SU-DHL-6 (cell line): Measurements from ENCODE around the gene P2RX2.

Experiments used
- H2AFZ ChIP-seq: fragments of 200-600 bp; sonication (generic); 2 replicates; pipeline ENCODE4 v1.6.1; 2014; ENCODE audit warnings: low read depth, mild to moderate bottlenecking, moderate library complexity, mixed read lengths, antibody characterized with exemption, low read length; ENCODE audit not compliant: severe bottlenecking
- H3F3A ChIP-seq: fragments of 200-600 bp; shearing (Covaris generic); 2 replicates; pipeline ENCODE4 v1.6.0; 2016; ENCODE audit warnings: antibody characterized with exemption, mild to moderate bottlenecking; ENCODE audit not compliant: insufficient read depth
- H3K27ac ChIP-seq: fragments of 200-600 bp; sonication (generic); 2 replicates; pipeline ENCODE4 v1.5.1; 2016; ENCODE audit warnings: low read depth, mild to moderate bottlenecking, low read length, moderate library complexity, mixed read lengths
- H3K27me3 ChIP-seq: fragments of 200-600 bp; sonication (generic), shearing (Covaris generic); 2 replicates; pipeline ENCODE4 v1.6.0; 2014; ENCODE audit warnings: mild to moderate bottlenecking, low read length
- H3K36me3 ChIP-seq: fragments of 200-600 bp; sonication (generic); 2 replicates; pipeline ENCODE4 v1.6.1; 2014; ENCODE audit warnings: mild to moderate bottlenecking, low read length, mixed read lengths
- H3K4me2 ChIP-seq: fragments of 300-600, 200-600 bp; shearing (Covaris generic), sonication (generic); 2 replicates; pipeline ENCODE4 v1.6.0; 2014; ENCODE audit warnings: low read length, low read depth, mild to moderate bottlenecking; ENCODE audit not compliant: poor library complexity, severe bottlenecking
- H3K4me3 ChIP-seq: fragments of 200-600 bp; sonication (generic); 2 replicates; pipeline ENCODE4 v1.5.1; 2014; ENCODE audit warnings: antibody characterized with exemption, low read length, mild to moderate bottlenecking, mixed read lengths; ENCODE audit not compliant: insufficient read depth, poor library complexity, severe bottlenecking
- H3K79me2 ChIP-seq: fragments of 200-600 bp; sonication (generic); 2 replicates; pipeline ENCODE4 v1.6.1; 2014; ENCODE audit warnings: mild to moderate bottlenecking, low read length, moderate library complexity; ENCODE audit not compliant: insufficient read depth
- H3K9ac ChIP-seq: fragments of 200-600 bp; sonication (generic); 2 replicates; pipeline ENCODE4 v1.7.0; 2014; ENCODE audit warnings: mild to moderate bottlenecking, low read length
- H3K9me2 ChIP-seq: fragments of 200-600 bp; sonication (generic); replicated peaks from 2 replicates; pipeline ENCODE4 v1.6.1; 2014; ENCODE audit warnings: low read length; ENCODE audit not compliant: insufficient read depth
- H3K9me3 ChIP-seq: fragments of 200-600 bp; sonication (generic); 2 replicates; pipeline ENCODE4 v1.6.1; 2014; ENCODE audit warnings: low read length, mixed read lengths; ENCODE audit not compliant: insufficient read depth
- H4K20me1 ChIP-seq: fragments of 200-600 bp; sonication (generic); 2 replicates; pipeline ENCODE4 v1.6.1; 2014; ENCODE audit warnings: low read depth, mild to moderate bottlenecking, antibody characterized with exemption, low read length, moderate library complexity, mixed read lengths
- CTCF ChIP-seq: fragments of 200-600 bp; sonication (generic); IDR thresholded peaks from one replicate; pipeline ENCODE4 v1.5.1; 2017; ENCODE audit warnings: antibody characterized with exemption, mild to moderate bottlenecking, low read length, moderate library complexity; ENCODE audit not compliant: insufficient read depth, poor library complexity, severe bottlenecking
- EZH2phosphoT487 ChIP-seq: fragments of 200-600 bp; sonication (generic), shearing (Covaris generic); conservative IDR thresholded peaks from 2 replicates; pipeline ENCODE4 v1.6.1; 2018; ENCODE audit warnings: mild to moderate bottlenecking, antibody characterized with exemption, low read length, moderate library complexity, mixed read lengths

The P2RX2 gene

GRCh38 chr12:132601171-132601883, 17.2 kb upstream of the P2RX2 start:
- Histone ChIP-seq H3K27me3 (0 out of 2 replicates have a peak, but pooled peaks cover 3% of the 10 kb centered on the region), H3K4me2 (no peak overlapping the region), H3F3A (peaks cover 14% of the 10 kb centered on the region), H4K20me1 (no peaks in the 10 kb centered on the region; the same call in 1 of the 2 replicates), H2AFZ (no peak overlapping the region), H3K36me3 (no peaks in the 10 kb centered on the region), H3K9ac (no peak overlapping the region), H3K9me2 (no peaks in the 10 kb centered on the region), H3K4me3 (no peak overlapping the region), H3K79me2 (no peaks in the 10 kb centered on the region), H3K9me3 (no peaks in the 10 kb centered on the region), H3K27ac (no peak overlapping the region)
- TF ChIP-seq CTCF: no peak
- TF ChIP-seq EZH2phosphoT487: no peak

GRCh38 chr12:132602572-132603239, 15.9 kb upstream of the P2RX2 start:
- Histone ChIP-seq H3K9ac (no peak overlapping the region), H3K79me2 (no peaks in the 10 kb centered on the region), H3K9me3 (no peaks in the 10 kb centered on the region), H3F3A (peaks cover 6% of the 10 kb centered on the region), H4K20me1 (no peaks in the 10 kb centered on the region; the same call in 1 of the 2 replicates), H2AFZ (no peak overlapping the region), H3K4me3 (no peak overlapping the region), H3K27ac (no peak overlapping the region), H3K27me3 (no peaks in the 10 kb centered on the region), H3K36me3 (no peaks in the 10 kb centered on the region), H3K9me2 (no peaks in the 10 kb centered on the region), H3K4me2 (no peak overlapping the region)
- no peak for TF ChIP-seq EZH2phosphoT487
- no peak for TF ChIP-seq CTCF

GRCh38 chr12:132603240-132604150, 15.1 kb upstream of the P2RX2 start:
- Histone ChIP-seq H2AFZ (no peak overlapping the region), H3K79me2 (no peaks in the 10 kb centered on the region), H3K27ac (no peak overlapping the region), H4K20me1 (no peaks in the 10 kb centered on the region; the same call in 1 of the 2 replicates), H3K4me2 (no peak overlapping the region), H3K9ac (no peak overlapping the region), H3F3A (peaks cover 5% of the 10 kb centered on the region), H3K9me3 (no peaks in the 10 kb centered on the region), H3K27me3 (no peaks in the 10 kb centered on the region), H3K4me3 (no peak overlapping the region), H3K9me2 (no peaks in the 10 kb centered on the region), H3K36me3 (no peaks in the 10 kb centered on the region)
- TF ChIP-seq CTCF (no peak), EZH2phosphoT487 (no peak)
